AG20443 (cell line): ENCODE measurements around the gene TMEM108.

Source experiments
- DNase-seq: peaks from one replicate; pipeline ENCODE4 v3.0.0; 2012; ENCODE audit warnings: low spot score, mixed read lengths

TMEM108 gene

DNA sequence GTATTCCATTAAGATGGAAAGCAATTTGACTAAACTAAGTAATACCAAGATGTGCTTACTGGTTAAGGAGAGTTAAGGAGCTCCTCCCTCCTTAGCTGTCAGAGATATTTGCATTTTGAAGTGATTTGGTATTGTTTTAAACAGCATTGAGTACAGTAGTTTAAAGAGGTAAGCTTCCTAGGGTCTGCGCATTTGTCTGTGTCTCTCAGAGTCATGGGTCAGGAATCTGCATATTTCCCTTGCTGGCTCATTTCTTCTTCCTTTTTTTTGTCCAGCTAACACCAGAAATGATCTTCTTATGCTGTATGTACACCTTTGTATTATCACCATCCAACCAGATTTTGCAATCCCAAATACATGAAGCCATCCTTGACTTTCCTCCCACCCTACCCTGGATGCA, 198.7 kb downstream of the TMEM108 start:
- no peak for DNase-seq

DNA sequence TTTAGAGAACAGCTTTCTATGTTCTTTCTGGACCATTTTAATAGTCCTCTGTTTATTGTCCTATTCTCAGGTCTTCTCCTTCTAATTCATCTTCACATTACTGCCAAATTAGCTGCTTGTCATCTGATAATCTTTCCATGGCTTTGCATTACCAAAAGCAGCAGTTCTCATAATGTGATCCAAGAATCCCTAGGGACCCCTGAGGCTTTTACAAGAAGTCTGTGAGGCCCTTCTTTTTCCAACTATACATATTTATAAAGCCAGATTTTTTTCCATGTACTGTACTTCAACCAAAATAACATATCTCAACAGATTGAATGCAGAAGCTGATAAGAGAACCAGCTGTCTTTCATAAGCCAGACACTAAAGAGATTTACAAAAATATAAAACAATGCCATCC, 199.2 kb downstream of the TMEM108 start:
- DNase-seq: no peak

DNA sequence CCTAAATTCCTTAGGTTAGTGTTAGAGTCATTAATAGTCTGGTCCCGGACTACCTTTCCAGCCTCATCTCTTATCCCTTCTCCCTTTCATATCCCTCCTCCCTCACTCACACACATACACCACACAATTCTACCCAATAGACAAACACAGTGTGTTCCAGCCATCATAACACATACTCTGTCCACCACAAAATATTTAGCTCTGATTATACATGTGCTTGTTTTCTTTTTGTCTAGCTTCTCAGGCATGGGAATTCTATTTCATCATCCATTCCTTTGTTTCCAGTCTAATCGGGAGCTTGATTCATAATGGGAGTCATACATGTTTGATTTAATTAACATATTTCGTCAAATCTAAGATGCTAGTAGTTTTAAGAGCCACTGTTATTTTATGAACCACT, 199.8 kb downstream of the TMEM108 start:
- DNase-seq: no peak

DNA sequence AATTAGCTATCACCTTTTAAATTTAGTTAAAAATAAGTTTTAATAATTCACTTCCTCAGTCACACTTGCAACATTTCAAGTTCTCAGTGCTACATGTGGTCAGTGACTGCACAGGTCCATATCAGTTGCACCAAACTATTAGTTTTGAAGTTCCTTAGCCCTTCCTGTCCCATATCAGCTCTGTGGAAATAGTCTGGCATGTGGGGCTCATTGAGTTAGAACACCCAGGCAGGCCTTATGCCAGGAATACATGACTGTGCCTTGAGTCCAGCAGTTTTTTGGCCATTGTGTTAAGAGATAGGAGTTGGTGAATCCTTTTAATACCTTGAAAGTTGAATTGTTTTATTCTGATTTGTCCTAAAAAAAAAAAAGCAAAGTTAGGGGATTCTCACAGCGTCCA, 207.9 kb downstream of the TMEM108 start:
- no peak for DNase-seq

DNA sequence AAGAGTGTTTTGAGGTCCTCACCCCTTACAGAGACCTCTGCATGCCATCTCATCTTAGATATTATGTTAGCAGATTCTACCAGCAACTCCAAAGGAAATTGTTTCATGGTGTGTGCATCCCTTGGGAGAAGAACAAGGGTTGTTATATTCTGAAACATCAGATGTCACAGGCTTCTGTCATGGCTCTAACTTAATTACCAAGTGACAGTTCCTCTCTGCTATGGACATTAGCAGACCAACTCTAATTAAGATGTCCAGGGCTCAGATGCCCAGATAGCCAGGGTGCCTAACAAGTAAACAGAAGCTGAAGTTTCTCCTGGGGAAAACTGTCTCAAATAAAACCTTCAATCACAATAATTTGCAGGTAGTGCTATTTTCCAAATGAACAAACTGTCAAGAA, 208.6 kb downstream of the TMEM108 start:
- no peak for DNase-seq

DNA sequence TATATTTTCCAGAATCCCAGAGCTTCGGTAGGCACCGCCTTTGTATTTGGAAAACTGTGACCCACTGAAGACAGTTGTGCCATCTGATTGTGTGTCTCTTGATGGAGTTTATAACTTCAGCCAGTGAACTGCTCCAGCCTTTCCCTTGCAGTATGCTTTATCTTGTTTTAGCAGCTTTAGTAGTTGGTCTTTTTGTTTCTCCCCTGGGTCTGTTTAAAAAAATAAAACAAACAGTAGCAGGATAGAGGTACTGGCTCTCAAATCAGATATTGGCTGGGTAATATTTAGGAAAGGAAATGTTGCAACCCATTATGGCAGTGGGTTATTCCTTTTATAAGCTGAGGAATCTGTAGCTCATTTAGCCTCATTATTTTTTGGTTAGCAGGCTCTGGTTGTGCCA, 210.2 kb downstream of the TMEM108 start:
- no peak for DNase-seq

DNA sequence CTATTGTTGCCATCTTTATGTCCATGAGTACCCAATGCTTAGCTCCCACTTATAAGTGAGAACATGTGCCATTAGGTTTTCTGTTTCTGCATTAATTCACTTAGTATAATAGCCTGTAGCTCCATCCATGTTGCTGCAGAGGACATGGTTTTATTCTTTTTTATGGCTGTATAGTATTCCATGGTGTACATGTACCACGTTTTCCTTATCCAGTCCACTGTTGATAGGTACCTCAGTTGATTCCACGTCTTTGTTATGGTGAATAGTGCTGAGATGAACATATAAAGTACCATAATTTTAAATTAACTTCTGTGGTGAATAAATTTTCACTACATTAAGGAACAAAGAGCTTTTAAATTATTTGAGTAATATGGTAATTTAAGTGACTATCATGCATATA, 211.3 kb downstream of the TMEM108 start:
- no peak for DNase-seq

DNA sequence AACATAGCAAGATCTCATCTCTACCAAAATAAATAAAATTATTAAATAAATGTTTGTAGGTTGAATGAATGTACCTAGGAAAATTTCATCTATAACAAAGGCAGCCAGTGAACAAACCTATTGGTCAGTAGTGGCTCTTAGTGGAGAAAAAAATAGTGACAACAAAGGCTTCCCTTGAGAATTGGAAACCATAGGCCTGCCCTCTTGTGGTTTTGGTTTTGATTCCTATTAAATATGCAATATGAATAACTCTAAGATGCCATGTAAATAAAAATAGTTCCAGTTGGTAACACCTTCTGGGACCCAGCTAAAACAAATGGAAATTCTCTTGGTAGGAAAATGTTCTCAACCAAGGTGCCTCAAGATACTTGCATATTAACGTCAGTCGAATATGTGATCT, 216.0 kb downstream of the TMEM108 start:
- no peak for DNase-seq

DNA sequence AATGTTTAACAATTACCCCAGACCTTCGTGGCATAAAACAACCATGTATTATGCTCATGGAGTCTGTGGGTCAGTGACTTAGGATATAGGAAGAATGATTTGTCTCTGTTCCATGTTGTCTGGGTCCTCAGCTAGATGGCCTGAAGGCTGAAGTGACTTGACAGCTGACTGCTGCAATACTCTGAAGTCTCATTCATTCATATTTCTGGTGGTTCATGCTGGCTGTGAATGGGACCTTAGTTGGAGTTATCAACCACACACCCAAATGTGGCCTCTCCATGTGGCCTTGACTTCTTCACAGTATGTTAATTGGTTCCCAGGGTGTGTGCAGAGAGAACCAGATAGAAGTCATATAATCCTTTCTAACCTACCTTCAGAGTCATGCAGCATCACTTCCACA, 216.5 kb downstream of the TMEM108 start:
- DNase-seq: no peak

DNA sequence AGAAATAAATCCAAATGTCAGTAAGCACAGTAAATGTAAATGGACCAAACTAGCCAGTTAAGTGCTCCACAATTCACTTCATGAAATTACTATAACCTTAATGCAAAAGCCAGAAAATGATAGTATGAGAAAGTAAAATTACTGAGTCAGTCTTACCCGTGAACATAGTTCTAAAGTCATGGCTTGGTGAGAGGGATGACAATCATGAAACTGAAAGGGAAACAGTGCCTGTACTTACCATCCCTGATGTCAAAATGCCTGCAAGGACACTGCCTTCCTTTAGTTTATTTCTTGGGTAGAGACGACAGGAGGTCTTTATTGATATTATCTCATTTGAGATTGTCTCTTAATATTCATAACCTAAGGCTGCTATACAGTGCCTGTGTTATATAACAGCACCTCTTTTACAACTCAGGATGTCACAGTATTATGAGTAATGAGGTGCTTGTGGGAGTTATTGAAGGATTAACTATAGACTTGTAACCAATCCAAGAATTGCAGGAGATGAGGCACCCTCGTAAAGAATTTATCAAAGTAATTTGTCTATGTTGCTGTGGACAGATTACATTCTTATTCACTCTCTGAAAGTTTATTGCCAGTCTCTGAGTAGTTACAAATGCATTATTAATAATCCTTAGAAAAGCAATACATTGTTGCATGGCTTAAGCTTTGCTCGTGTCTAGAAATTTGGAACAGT, 218.7 kb downstream of the TMEM108 start:
- DNase-seq: no peak

DNA sequence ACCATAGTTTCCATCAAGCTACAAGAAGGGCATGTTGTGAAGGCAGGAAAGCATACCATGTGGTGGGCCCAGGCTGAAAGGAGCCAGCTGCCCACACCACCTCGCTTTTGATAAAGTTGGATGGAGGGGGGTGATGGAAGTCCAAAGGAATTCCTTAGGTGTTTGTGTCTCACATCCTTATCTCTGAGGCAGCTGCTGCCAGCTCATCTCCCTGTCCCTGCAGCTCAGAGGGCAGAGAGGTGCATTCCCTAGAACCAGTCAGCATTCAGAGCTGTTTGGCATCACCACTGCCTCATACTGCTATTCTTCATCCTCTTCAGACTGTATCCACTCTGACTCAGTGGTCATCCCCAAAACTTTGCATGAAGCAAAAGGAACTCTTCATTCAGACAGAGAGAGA, 220.2 kb downstream of the TMEM108 start:
- no peak for DNase-seq

DNA sequence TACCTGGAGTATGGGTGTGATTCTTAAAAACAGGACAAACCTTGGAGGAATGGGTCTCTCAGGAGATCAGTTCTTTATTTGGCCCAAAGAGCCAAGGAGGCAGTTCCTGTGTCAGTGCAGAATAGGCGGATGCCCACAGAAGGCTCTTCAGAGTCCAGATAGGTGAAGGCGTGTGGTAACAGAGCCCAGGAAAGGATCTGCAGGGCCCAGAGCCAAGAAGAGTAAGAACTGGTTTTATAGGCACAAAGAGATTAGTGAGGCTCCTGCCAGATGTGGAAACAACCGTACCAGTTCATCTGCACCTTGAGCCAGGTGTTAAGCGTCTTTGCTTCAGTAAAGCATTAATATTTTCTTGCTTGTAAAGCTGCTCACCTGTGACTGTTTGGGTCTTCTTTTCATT, 221.6 kb downstream of the TMEM108 start:
- DNase-seq: no peak

DNA sequence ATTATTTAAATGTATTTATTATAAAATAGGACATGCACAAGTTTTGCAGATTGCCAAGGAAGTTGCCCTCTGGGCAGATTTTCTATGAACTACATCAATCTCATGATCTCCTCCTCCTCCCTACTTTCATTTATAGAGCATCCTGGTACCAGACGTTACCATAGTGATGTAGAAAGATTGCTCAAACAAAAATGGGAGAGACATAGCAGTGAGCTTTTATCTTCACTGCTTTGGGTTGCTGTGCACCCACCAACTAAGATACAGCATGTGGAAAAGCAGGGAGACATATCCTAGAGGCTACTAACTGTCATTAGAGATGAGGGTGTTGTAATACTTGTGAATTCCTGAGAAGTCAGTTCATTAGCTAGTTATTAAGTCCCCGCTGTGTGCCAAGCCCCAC, 224.1 kb downstream of the TMEM108 start:
- DNase-seq: no peak

DNA sequence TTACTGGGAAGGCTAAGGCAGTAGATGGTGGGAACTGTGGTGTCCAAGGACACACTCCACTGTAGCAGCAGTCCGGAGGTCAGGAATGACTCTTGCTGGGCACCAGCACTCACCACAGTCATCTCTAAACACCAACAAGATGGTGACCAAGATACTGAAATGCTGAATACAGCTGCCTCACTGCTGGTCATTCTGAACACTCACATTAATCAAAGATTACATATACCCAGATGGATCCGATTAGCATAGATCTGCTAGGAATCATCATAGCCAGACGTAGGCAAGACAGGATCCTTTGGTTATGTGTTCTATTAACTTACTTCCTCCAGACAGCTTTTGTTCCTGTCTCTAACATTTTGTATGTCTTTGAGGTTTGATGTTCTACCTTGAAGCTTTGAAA, 226.7 kb downstream of the TMEM108 start:
- peak; percentile 13 for DNase-seq

DNA sequence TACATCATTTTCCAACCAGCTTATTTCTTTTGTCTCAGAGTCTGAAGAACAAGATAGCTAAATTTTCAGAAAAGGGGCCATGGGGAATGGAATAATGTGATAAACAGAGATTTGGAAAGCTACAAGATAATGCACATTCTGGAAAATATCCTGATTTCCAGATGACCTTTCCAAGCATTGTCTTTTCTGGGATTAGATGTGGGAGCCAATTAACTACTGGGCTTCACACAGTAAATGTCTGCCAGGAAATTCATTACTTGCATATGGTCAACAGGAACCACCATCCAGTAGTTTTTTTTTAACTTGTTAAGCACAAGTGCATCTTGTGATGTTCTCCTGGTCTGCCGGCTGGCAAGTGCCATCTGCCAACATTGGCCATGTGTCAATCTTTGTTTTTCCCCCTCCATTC, 230.5 kb downstream of the TMEM108 start:
- no peak for DNase-seq

DNA sequence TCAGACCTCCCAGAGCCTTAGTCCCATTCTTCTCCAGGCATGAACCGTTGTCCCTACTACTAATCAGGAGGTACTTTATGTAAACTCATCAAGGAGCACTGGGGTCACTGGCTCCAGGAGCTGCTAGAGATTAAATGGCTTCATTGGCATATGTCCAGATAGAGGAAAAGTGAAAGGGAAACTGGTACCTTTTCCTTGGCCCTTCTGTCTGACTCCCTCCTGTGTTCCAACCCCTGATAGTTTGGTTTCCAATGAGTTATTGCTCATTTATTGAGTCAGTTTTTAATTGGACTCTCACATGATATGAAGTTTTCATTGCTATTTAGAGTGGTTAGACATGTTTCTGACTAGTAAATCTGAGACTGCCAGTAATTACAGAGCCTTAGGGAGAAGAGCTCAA, 231.2 kb downstream of the TMEM108 start:
- DNase-seq: no peak

DNA sequence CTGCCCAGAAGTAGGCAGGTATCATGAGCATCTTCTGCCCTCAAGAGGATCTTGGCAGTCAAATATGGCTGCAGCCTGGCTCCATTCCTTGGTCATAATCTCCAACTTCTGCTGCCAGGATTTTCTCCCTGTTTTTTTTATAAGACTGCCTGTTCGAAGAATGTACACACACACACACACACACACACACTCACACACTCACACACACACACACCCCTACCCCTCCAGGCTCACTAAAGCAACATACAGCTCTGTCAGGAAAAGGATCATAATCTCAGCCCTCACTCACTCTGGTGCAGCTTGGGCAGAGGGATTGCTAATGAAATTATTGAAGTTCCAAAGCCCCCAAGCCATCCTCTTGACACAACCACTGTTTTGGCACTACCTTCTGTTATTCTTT, 232.4 kb downstream of the TMEM108 start:
- no peak for DNase-seq

DNA sequence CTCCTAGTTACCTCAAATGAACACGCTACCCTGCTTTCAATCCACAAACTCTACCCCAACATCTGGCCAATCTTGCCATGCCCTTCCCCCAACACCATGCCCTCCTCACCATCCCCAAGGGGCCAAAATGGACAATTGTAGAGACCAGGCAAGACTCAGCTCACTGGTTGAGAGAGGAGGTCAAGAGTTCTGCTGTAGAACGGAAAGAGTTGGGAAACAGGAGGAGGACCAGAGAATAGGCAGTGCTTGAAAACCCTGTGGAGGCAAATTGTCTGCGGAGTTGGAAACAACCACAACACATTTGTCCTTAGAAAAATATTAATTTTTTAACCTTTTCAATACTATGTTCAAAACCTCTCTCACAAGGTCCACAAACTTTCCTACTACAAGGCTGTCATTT, 232.9 kb downstream of the TMEM108 start:
- DNase-seq: no peak

DNA sequence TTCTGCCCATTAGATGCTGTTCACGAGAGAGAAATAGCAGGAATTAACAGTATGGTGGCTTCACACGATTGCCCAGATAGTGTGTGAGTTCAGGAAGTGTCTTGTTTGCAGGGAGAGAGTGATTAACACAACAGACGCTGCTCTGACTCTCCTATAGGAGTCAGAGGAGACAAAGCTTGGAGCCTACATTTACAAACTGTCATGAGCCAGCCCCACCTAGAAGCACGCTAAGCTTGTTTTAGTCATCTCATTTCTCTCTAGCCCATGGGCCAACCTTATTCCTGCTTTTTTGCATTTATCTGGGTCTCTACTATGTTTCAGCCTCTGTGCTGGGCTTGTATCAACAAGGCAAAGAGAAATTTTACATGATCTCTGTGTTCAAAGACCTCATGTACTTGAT, 233.3 kb downstream of the TMEM108 start:
- peak; percentile 24 for DNase-seq

DNA sequence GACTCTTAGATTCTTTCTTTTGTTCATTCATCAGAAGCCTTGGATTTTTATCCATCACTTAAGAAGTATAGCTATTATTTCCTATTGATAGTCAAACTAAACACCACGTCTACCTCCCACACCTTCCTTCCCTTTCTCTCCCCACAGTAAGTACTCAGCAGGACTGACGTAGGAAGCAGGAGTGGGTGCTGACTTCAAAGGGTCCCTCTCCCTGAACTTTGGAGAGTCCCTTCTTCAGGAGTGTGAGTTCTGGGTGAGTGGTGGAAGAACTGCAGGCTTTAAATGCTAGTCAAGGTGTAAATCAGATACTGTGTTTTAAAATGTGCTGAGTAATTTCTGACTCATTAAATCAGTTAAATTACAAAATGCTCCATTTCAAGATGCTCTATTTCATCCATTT, 235.2 kb downstream of the TMEM108 start:
- DNase-seq: no peak

DNA sequence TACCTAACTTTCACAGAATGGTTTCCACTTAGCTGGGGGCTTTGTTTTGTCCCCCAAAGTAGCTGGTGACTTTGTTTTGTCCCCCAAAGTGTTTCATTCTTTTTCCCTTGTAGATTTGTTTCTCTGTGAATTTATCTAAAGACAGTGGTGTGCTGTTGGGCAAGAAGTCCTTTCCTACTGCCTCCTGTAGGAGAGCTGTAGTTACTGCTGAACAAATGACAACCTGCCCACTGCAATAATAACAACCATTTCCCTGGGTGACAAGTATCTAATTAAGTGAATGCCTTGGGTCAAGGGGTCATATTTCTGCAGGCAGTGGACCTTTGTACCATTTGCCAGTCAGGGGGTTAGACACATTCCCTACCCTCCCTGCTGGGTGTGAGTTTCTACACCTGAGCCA, 236.3 kb downstream of the TMEM108 start:
- DNase-seq: no peak

DNA sequence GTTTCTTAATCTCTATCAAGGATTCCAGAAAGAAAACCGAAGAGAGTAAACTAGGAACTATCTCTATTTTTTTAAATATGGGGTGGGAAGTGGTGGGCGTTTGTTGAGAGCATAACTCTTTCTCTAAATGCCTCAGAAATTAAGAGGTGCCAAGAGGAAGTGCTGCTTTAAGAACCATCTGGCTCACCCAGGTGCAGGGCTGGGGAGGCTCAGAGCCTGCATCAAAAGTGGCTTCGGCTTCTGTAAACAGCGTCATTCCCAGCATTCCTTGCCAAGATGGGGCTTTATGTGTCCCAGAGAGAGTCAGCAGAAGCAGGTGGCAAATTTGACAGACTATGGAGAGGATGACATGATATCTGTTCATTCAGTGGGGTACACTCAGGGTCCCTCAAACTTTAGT, 238.4 kb downstream of the TMEM108 start:
- no peak for DNase-seq

DNA sequence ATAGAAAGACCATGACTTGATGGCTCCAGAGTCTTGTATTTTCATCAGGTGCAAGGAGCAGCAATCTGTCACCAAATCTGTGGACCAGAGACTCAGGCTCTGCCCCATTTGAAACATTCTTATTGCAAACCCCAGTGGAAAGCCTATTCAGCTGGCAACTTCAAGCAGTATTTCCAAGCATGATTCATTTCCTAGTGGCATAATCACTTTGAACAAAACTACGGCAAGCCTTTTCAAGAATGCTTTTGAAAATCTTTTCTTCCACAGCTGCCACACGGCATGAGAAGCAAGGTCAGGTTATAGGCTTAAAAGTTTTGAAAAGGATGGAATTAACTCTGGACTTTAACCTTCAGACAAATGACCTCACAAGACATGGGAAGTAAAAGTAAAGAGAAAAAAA, 239.6 kb downstream of the TMEM108 start:
- no peak for DNase-seq

DNA sequence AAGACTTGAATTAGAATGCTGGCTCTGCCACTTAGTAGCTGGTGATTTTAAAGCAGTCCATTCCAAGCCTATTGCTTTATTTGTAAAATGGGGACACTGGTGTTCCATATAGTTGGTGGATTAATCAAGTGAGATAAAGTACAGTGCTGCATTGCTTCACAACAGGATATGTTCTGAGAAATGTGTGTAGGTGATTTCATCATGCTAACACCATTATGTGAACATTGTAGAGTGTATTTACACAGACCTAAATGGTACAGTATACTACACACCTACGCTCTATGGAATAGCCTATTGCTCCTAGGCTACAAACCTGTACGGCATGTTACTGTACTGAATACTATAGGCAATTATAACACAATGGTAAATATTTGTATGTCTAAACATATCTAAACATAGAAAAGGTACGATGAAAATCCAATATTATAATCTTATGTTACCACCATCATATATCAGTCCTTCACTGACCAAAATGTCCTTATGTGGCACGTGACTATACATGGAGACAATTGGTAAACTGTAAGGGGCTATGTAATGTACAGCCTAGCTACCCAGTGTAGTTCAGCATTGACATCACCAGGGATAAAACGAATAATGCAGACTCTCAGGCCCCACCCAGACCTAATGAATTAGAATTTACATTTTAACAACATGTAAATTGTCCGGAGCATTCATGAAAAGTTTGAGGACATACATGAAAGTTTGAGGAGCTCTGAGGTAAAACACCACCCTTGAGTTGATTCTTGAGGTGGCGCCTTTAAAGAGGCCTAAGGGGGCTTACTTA, 240.3 kb downstream of the TMEM108 start:
- DNase-seq: no peak
